ENCODE measurements around the gene EFNB2.

DNA sequence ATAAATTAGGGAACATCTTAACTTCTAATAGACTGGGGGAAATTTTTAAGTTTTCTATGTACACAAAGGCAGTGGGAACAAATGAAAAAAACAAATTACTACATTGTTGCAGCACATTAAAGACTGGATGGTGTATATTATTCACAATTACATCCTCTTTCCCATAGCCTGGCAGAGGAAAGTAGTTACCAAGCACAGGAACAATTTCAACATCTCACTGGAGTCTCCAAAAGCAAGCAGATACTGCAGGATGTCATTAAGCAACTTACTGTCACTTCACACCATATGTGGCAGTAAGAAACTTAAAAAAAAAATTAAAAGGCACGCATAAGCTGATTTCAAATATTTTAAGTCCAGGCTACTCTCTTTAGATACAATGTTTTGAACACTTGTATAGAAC, 6.4 kb upstream of the EFNB2 start:
- TF ChIP-seq, protein P1, sequence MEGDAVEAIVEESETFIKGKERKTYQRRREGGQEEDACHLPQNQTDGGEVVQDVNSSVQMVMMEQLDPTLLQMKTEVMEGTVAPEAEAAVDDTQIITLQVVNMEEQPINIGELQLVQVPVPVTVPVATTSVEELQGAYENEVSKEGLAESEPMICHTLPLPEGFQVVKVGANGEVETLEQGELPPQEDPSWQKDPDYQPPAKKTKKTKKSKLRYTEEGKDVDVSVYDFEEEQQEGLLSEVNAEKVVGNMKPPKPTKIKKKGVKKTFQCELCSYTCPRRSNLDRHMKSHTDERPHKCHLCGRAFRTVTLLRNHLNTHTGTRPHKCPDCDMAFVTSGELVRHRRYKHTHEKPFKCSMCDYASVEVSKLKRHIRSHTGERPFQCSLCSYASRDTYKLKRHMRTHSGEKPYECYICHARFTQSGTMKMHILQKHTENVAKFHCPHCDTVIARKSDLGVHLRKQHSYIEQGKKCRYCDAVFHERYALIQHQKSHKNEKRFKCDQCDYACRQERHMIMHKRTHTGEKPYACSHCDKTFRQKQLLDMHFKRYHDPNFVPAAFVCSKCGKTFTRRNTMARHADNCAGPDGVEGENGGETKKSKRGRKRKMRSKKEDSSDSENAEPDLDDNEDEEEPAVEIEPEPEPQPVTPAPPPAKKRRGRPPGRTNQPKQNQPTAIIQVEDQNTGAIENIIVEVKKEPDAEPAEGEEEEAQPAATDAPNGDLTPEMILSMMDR (IDR thresholded peaks at IDR 0.05) = no peak
- TF ChIP-seq ZNF232 (CRISPR knock-in tag; IDR thresholded peaks at IDR 0.05) (no peak), FOXK1 (CRISPR knock-in tag; IDR thresholded peaks at IDR 0.05) (no peak), GTF2I (CRISPR knock-in tag; conservative IDR thresholded peaks at IDR 0.05) (no peak), ZNF121 (CRISPR knock-in tag; IDR thresholded peaks at IDR 0.05) (no peak), CREM (CRISPR knock-in tag; IDR thresholded peaks at IDR 0.05) (no peak), ZNF138 (CRISPR knock-in tag; conservative IDR thresholded peaks at IDR 0.05) (no peak), GABPB1 (CRISPR knock-in tag; IDR thresholded peaks at IDR 0.05) (no peak), NR1H2 (CRISPR knock-in tag; IDR thresholded peaks at IDR 0.05) (no peak), NFYB (CRISPR knock-in tag; conservative IDR thresholded peaks at IDR 0.05; ENCODE audit: low read depth) (no peak)
- TF ChIP-seq, protein P2, sequence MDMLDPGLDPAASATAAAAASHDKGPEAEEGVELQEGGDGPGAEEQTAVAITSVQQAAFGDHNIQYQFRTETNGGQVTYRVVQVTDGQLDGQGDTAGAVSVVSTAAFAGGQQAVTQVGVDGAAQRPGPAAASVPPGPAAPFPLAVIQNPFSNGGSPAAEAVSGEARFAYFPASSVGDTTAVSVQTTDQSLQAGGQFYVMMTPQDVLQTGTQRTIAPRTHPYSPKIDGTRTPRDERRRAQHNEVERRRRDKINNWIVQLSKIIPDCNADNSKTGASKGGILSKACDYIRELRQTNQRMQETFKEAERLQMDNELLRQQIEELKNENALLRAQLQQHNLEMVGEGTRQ (CRISPR knock-in tag; IDR thresholded peaks at IDR 0.05) = no peak
- TF ChIP-seq, protein P3, sequence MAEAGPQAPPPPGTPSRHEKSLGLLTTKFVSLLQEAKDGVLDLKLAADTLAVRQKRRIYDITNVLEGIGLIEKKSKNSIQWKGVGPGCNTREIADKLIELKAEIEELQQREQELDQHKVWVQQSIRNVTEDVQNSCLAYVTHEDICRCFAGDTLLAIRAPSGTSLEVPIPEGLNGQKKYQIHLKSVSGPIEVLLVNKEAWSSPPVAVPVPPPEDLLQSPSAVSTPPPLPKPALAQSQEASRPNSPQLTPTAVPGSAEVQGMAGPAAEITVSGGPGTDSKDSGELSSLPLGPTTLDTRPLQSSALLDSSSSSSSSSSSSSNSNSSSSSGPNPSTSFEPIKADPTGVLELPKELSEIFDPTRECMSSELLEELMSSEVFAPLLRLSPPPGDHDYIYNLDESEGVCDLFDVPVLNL (CRISPR knock-in tag; IDR thresholded peaks at IDR 0.05; ENCODE audit: borderline replicate concordance, low read depth) = no peak

Data from WTC11 (cell line).